ENCODE data around the gene MYO1H.

DNA sequence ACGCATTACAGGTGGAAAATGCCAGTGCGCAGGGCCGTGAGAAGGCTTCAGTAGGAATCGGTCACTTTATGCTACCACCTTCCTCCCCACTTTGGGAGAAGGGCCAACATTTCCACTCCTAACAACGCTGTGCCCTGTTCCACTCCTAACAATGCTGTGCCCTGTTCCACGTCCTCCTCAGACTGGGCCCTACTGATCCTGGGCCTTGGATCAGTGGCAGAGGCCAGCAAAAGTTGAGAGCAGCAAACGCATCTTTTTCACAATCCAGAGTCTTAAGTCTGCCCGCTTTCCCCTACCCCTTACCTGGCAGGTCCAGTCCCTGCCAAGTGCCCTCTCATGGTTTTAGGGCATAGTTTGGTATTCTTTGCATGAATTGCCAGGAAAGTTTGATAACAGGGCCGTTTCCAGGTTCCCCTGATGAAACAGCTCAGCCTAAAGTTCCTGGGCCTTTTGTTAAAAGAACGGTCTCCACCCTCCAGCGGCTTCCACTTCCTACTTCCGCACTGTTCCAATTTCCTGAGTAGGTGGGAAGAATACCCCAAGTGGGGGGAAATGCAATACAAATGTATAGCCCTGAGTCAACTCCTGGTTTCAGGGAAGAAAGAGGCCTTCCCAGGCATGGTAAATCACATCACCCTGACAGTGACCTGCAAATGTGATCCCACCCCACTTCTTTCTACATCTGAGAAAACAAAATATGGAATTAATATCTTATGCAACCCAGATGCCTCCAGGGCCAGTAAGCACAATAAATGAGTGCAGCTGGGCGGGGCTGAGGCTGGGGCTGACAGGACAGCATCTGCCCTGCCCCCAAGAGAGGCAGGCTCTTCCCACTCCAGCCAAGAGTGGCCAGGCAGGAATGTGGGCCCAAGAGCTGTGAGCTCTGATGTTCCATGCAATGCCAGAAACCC lies 114.4 kb downstream of the MYO1H start:
- TF ChIP-seq EZH2phosphoT487 (IDR thresholded peaks at IDR 0.05): no peak
- no peak for TF ChIP-seq CTCF (IDR thresholded peaks at IDR 0.05)
- no peak for TF ChIP-seq EZH2 (IDR thresholded peaks at IDR 0.05)

All from neural progenitor cell (in vitro differentiated cells).